ENCODE measurements around the gene ATF7. TPM values are rescaled to one million over a fixed set of nuclear protein-coding genes. Genes with fewer than 3 reads are reported as not detected.

The ATF7 gene
- total and polyA plus RNA-seq, 2 donors (not counting 3 experiments of a cell fraction or from before 2014, with no cell fraction given): 36.0 to 68.5 TPM

DNA sequence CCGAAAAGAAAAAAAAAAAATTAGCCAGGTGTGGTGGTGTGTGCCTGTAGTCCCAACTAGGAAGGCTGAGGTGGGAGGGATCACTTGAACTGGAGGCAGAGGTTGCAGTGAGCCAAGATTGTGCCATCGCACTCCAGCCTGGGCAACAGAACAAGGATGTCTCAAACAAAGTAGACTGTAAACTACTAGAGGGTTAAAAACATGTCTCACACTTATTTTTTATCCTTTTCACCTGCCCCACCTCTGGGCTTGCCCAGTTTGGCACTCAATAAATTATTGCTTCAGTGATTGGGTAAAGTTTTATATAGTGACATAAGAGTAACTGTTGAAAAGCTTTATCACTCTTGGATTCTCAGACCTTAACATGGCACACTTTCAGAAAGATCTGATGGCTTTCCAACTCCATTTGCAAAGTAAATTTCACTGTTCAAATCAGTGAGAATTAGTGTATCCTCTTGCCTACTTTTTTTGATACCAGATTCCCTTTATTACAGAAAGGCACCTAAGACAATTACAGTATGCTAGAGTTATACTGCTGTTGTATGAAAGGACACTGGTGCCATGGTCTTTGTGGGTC is 62.6 kb downstream of the ATF7 start:
- H3K79me2 ChIP-seq (ENCODE audit: control insufficient read depth, insufficient read depth, low read length): peaks cover 7% of the 10 kb centered on the region
- dilution Hi-C loops (cut with MboI; ENCODE audit: extremely low pct_ligation_motif_present, low sequenced_read_pairs): no loop called here

More for the DNA sequence above, 62.6 kb downstream of the ATF7 start:
- H3K9ac ChIP-seq (replicated peaks; ENCODE audit: extremely low read depth, insufficient read depth, low read length): no peak overlapping the region
- CTCF ChIA-PET: no interaction called here
- H3K27ac ChIP-seq (ENCODE audit: insufficient read depth, low read depth, low read length): no peak overlapping the region
- H2AFZ ChIP-seq (ENCODE audit: low read depth, low read length): no peak overlapping the region
- no peaks in the 10 kb centered on the region for H3K9me1 ChIP-seq (replicated peaks; ENCODE audit: control insufficient read depth, extremely low read depth, insufficient read depth, low read length)
- no peak overlapping the region for H3K4me3 ChIP-seq (replicated peaks in 1 of 3; ENCODE audit: insufficient read depth in 1 of 3, low read depth in 1 of 3, low read length in 3 of 3)
- POLR2A ChIA-PET: no interaction called here
- H3K9me3 ChIP-seq (replicated peaks; ENCODE audit: control insufficient read depth, insufficient read depth, low read length): no peaks in the 10 kb centered on the region
- no peaks in the 10 kb centered on the region for H4K20me1 ChIP-seq (replicated peaks; ENCODE audit: control insufficient read depth, extremely low read depth, insufficient read depth, low read length)
- H3K36me3 ChIP-seq (ENCODE audit: control insufficient read depth in 2 of 2, extremely low read depth in 1 of 2, insufficient read depth in 2 of 2, low read length in 2 of 2): no peaks in the 10 kb centered on the region
- no peaks in the 10 kb centered on the region for H3K27me3 ChIP-seq (ENCODE audit: control insufficient read depth in 2 of 2, insufficient read depth in 2 of 2, low read length in 2 of 2)
- no TSS peak for BruUV-seq (replicated peaks)
- no peak overlapping the region for H3K4me2 ChIP-seq (ENCODE audit: insufficient read depth, low read length)
- peaks cover 28% of the 10 kb centered on the region for H3K4me1 ChIP-seq (ENCODE audit: control insufficient read depth, extremely low read depth, insufficient read depth, low read length)
- TF ChIP-seq, protein P1, sequence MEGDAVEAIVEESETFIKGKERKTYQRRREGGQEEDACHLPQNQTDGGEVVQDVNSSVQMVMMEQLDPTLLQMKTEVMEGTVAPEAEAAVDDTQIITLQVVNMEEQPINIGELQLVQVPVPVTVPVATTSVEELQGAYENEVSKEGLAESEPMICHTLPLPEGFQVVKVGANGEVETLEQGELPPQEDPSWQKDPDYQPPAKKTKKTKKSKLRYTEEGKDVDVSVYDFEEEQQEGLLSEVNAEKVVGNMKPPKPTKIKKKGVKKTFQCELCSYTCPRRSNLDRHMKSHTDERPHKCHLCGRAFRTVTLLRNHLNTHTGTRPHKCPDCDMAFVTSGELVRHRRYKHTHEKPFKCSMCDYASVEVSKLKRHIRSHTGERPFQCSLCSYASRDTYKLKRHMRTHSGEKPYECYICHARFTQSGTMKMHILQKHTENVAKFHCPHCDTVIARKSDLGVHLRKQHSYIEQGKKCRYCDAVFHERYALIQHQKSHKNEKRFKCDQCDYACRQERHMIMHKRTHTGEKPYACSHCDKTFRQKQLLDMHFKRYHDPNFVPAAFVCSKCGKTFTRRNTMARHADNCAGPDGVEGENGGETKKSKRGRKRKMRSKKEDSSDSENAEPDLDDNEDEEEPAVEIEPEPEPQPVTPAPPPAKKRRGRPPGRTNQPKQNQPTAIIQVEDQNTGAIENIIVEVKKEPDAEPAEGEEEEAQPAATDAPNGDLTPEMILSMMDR (IDR thresholded peaks at IDR 0.05; ENCODE audit: extremely low read depth in 1 of 2, insufficient read depth in 1 of 2, low read depth in 1 of 2, low read length in 2 of 2): no peak
- TF ChIP-seq, protein P2, sequence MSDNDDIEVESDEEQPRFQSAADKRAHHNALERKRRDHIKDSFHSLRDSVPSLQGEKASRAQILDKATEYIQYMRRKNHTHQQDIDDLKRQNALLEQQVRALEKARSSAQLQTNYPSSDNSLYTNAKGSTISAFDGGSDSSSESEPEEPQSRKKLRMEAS (IDR thresholded peaks at IDR 0.05; ENCODE audit: insufficient read depth, insufficient read length): no peak
- no peak for TF ChIP-seq GATA2 (IDR thresholded peaks at IDR 0.05; ENCODE audit: insufficient read depth, insufficient read length, low read depth, low read length)
- TF ChIP-seq POLR2A (IDR thresholded peaks at IDR 0.05; ENCODE audit: low read depth, low read length): no peak
- TF ChIP-seq FOS (IDR thresholded peaks at IDR 0.05; ENCODE audit: borderline replicate concordance, insufficient read depth, low read length): no peak
- TF ChIP-seq POLR2AphosphoS5 (IDR thresholded peaks at IDR 0.05; ENCODE audit: insufficient read depth, low read depth, low read length): no peak
- TF ChIP-seq MYC (IDR thresholded peaks at IDR 0.05; ENCODE audit: low read depth, low read length): no peak
- no peak for TF ChIP-seq JUN (IDR thresholded peaks at IDR 0.05; ENCODE audit: borderline replicate concordance, insufficient read depth, insufficient read length, low read depth)
- TF ChIP-seq EZH2 (IDR thresholded peaks at IDR 0.05; ENCODE audit: borderline replicate concordance, low read depth, low read length, severe bottlenecking): no peak
- FAIRE-seq: no peak
- intact Hi-C loops (cut with micrococcal nuclease): no loop called here
- no peak for DNase-seq (ENCODE audit: low read depth, low spot score)
